ENCODE results near the gene NGRN. TPM values are rescaled to one million over a fixed set of nuclear protein-coding genes. Genes with fewer than 3 reads are reported as not detected.

The NGRN gene
- total RNA-seq, 2 experiments from 2014 or later: 40.0 to 65.0 TPM

DNA sequence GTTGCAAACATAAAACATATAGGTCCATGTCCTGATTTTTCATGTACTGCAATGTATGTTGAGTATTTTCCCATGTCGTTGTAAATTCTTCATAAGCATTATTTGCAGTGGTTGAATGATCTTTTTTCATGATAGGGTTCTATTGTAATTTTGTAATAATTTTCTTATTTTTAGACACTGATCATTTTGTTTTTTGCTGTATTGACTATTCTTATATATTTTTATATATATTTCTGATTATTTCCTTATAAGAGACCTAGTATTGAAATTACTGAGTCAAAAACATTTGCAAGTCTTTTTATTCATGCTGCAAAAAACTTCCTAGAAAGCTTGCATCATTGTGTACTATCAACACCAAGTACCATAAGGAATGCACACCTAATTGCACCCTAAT, 55.4 kb downstream of the NGRN start:
- no peaks in the 10 kb centered on the region for H4K20me1 ChIP-seq (ENCODE audit: insufficient read depth, low read length)
- H3K79me2 ChIP-seq (ENCODE audit: insufficient read depth, low read depth, low read length): no peaks in the 10 kb centered on the region
- H3K27ac ChIP-seq (ENCODE audit: low read depth, low read length, poor library complexity, severe bottlenecking): no peak overlapping the region
- POLR2A ChIA-PET: interaction anchor here (0.8 to 1.7 kb wide), 2 partner anchors 14 to 147 kb away, joined by 4 read pairs; no protein-coding TSS in a partner anchor
- TF ChIP-seq, protein P1, sequence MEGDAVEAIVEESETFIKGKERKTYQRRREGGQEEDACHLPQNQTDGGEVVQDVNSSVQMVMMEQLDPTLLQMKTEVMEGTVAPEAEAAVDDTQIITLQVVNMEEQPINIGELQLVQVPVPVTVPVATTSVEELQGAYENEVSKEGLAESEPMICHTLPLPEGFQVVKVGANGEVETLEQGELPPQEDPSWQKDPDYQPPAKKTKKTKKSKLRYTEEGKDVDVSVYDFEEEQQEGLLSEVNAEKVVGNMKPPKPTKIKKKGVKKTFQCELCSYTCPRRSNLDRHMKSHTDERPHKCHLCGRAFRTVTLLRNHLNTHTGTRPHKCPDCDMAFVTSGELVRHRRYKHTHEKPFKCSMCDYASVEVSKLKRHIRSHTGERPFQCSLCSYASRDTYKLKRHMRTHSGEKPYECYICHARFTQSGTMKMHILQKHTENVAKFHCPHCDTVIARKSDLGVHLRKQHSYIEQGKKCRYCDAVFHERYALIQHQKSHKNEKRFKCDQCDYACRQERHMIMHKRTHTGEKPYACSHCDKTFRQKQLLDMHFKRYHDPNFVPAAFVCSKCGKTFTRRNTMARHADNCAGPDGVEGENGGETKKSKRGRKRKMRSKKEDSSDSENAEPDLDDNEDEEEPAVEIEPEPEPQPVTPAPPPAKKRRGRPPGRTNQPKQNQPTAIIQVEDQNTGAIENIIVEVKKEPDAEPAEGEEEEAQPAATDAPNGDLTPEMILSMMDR (conservative IDR thresholded peaks at IDR 0.05; ENCODE audit: low read length): no peak
- TF ChIP-seq EZH2phosphoT487 (IDR thresholded peaks at IDR 0.05; ENCODE audit: borderline replicate concordance, low read depth, low read length): no peak
- no peak for DNase-seq (ENCODE audit: low spot score)
- no peaks in the 10 kb centered on the region for H3K36me3 ChIP-seq (ENCODE audit: insufficient read depth, low read length)
- no peak overlapping the region for H3K4me2 ChIP-seq (ENCODE audit: low read length)
- no peaks in the 10 kb centered on the region for H3K9me2 ChIP-seq (ENCODE audit: insufficient read depth, low read length)
- no peak overlapping the region for H2AFZ ChIP-seq (ENCODE audit: low read length)
- CTCF ChIA-PET (ENCODE audit: unreplicated experiment): interaction anchor here (1.5 to 3.2 kb wide), 2 partner anchors 20 to 161 kb away, joined by 4 to 23 read pairs; no protein-coding TSS in a partner anchor
- no peak overlapping the region for H3K4me3 ChIP-seq (ENCODE audit: low read depth, low read length, poor library complexity, severe bottlenecking)
- intact Hi-C loops (cut with micrococcal nuclease; ENCODE audit: unreplicated experiment): loop anchor here (1.0 to 10.0 kb wide), 6 partner anchors 161 to 756 kb away; no protein-coding TSS in a partner anchor
- no TSS peak for BruUV-seq (replicated peaks)
- peaks cover 3% of the 10 kb centered on the region for H3K4me1 ChIP-seq (ENCODE audit: insufficient read depth, low read length, poor library complexity, severe bottlenecking)
- no peaks in the 10 kb centered on the region for H3K9me3 ChIP-seq (ENCODE audit: low read length)

Small RNA genes within 50 kb of the gene (small RNA-seq; reads per million reads assigned to genes)
- gene AC091167.3: not detected
- gene RN7SL736P: not detected

Other genes starting within 250 kb of the NGRN start
- gene IDH2, start 163.2 kb upstream of the NGRN start, total RNA-seq (2014; rRNA removed; shearing (Covaris generic)): 204 and 220 TPM in 2 replicates
- 216 and 224 TPM in 2 replicates for gene IDH2, start 163.2 kb upstream of the NGRN start, total RNA-seq (2022)
- 21.9 and 44.1 TPM in 2 replicates for gene SEMA4B, start 64.3 kb upstream of the NGRN start, total RNA-seq (2014; rRNA removed; shearing (Covaris generic))
- 34.9 and 38.2 TPM in 2 replicates for gene SEMA4B, start 64.3 kb upstream of the NGRN start, total RNA-seq (2022)
- gene CIB1, start 31.7 kb upstream of the NGRN start, total RNA-seq (2014; rRNA removed; shearing (Covaris generic)): 52.8 and 53.2 TPM in 2 replicates
- 54.5 and 66.0 TPM in 2 replicates for gene CIB1, start 31.7 kb upstream of the NGRN start, total RNA-seq (2022)
- 8.1 and 22.3 TPM in 2 replicates for gene GDPGP1, start 31.5 kb upstream of the NGRN start, total RNA-seq (2014; rRNA removed; shearing (Covaris generic))
- 12.1 and 12.9 TPM in 2 replicates for gene GDPGP1, start 31.5 kb upstream of the NGRN start, total RNA-seq (2022)
- 0.57 and 0.88 TPM in 2 replicates for gene TTLL13, start 16.1 kb upstream of the NGRN start, total RNA-seq (2014; rRNA removed; shearing (Covaris generic))
- 0.77 and 1.3 TPM in 2 replicates for gene TTLL13, start 16.1 kb upstream of the NGRN start, total RNA-seq (2022)
- 0.49 and 1.2 TPM in 2 replicates for gene ZNF774, start 86.6 kb downstream of the NGRN start, total RNA-seq (2014; rRNA removed; shearing (Covaris generic))
- 1.3 and 1.6 TPM in 2 replicates for gene ZNF774, start 86.6 kb downstream of the NGRN start, total RNA-seq (2022)
- 98.7 and 147 TPM in 2 replicates for gene IQGAP1, start 122.6 kb downstream of the NGRN start, total RNA-seq (2014; rRNA removed; shearing (Covaris generic))
- gene IQGAP1, start 122.6 kb downstream of the NGRN start, total RNA-seq (2022): 114 and 120 TPM in 2 replicates

Data from OCI-LY7 (cell line).